ENCODE data around the gene TBC1D22A. TPM values are rescaled to one million over a fixed set of nuclear protein-coding genes. Genes with fewer than 3 reads are reported as not detected.

TBC1D22A gene
- polyA plus RNA-seq, 1 of the 3 experiments (the other 2 are of a cell fraction): 16.5 TPM

DNA sequence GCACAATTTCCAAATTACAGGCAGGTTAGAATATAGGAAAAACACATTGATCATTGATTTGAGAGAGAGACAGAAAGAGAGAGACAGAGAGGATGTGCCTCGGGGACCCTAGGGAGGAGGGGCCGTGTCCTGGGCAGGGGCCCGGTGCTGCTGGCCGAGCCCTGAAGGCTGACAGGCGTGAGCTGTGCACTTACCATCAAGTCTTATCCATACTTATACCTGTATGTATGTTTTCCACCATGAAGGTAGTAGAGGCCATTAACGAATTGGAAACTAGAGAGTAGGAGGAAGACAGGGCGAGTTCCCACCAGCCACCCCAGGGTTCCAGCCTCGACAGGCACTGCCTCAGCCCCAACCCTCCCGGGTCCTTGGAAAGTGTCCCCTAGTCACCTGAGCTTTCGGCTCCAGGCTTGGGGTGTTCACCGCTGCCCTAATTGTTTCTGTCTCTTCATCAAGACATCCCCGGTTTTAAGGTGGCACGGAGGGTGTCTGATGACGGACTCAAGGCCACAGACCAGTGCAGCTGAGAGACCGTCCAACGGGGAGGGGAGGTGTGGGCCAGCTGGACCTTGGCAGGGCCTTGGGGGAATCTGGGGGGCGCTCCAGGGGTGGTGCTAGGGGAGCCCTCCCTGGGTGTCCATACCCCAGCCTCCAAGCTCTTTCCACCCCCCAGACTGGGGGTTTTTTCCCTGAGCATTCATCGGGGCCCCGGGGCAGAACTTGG, 431.3 kb downstream of the TBC1D22A start:
- CTCF ChIA-PET: no interaction called here

DNA sequence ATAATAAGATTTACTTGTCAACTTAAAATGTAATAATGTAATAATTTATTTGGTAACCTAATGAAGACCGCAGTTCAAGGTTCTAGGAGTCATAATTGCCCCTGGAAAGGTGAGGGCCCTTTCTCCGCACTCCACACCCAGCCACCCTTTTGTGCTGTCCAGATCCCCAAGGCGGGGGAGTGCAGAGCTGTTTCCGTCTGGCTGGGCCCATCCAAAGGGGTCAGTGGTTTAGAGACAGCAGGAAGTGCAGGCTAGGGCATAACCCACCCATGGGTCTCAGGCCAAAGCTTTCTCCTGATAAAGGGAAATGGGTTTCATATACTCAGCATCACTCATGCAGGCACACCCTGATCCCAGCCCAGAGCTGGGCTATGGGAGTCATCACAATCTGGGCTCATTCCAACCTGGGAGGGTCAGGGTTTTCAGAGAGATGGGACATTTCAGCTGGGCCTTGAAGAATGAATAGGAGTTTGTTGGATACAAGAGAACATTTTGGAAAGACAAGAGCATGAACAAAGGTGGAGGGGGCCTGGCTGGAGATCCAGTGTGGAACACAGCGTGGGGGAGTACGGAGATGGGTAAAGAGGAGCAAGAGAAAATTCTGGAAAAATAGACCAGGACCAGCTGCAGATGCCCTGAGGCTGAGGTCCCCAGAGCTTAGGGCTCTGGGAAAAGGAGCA, 432.2 kb downstream of the TBC1D22A start:
- Histone ChIP-seq H3K9me3 (no peaks in the 10 kb centered on the region), H3K9ac (no peak overlapping the region), H3K4me3 (ENCODE audit: low read depth in 2 of 2, low read length in 1 of 2) (no peak overlapping the region), H2AFZ (ENCODE audit: low read depth) (no peak overlapping the region), H3K27me3 (ENCODE audit: insufficient read depth) (no peaks in the 10 kb centered on the region), H3F3A (replicated peaks; ENCODE audit: insufficient read depth) (no peaks in the 10 kb centered on the region), H3K36me3 (replicated peaks in 1 of 2; ENCODE audit: control insufficient read depth in 1 of 2, insufficient read depth in 2 of 2, low read length in 1 of 2) (no peaks in the 10 kb centered on the region), H3K27ac (ENCODE audit: low read depth in 2 of 2, low read length in 1 of 2) (no peak overlapping the region), H3K4me1 (ENCODE audit: control insufficient read depth in 1 of 2, insufficient read depth in 2 of 2, low read depth in 1 of 2, low read length in 1 of 2) (no peaks in the 10 kb centered on the region; a peak in 1 of 4 replicates), H3K9me2 (no peaks in the 10 kb centered on the region), H3K4me2 (no peak overlapping the region), H4K20me1 (ENCODE audit: insufficient read depth) (no peaks in the 10 kb centered on the region), H3K79me2 (ENCODE audit: insufficient read depth) (no peaks in the 10 kb centered on the region)
- CTCF ChIA-PET: interaction anchor here (1.3 kb wide), 1 partner anchor 391 kb away, joined by 4 read pairs; no protein-coding TSS in a partner anchor
- peak; percentile 12 for DNase-seq
- POLR2A ChIA-PET: interaction anchor here (0.7 kb wide), 1 partner anchor 170 kb away, joined by 3 read pairs; no protein-coding TSS in a partner anchor
- 75% methylated on average over 4 of the region's 6 CpGs for WGBS (ENCODE audit: low lambda C conversion rate)
- TF ChIP-seq, protein P1, sequence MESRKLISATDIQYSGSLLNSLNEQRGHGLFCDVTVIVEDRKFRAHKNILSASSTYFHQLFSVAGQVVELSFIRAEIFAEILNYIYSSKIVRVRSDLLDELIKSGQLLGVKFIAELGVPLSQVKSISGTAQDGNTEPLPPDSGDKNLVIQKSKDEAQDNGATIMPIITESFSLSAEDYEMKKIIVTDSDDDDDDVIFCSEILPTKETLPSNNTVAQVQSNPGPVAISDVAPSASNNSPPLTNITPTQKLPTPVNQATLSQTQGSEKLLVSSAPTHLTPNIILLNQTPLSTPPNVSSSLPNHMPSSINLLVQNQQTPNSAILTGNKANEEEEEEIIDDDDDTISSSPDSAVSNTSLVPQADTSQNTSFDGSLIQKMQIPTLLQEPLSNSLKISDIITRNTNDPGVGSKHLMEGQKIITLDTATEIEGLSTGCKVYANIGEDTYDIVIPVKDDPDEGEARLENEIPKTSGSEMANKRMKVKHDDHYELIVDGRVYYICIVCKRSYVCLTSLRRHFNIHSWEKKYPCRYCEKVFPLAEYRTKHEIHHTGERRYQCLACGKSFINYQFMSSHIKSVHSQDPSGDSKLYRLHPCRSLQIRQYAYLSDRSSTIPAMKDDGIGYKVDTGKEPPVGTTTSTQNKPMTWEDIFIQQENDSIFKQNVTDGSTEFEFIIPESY (IDR thresholded peaks at IDR 0.05; ENCODE audit: borderline replicate concordance, low read depth): no peak
- TF ChIP-seq NRF1 (IDR thresholded peaks at IDR 0.05; ENCODE audit: low read depth, low read length) (no peak), RCOR1 (IDR thresholded peaks at IDR 0.05; ENCODE audit: low read length) (no peak), SIN3A (IDR thresholded peaks at IDR 0.05; ENCODE audit: borderline replicate concordance, low read depth, low read length) (no peak), RAD21 (IDR thresholded peaks at IDR 0.05; ENCODE audit: low read length) (no peak), JUND (IDR thresholded peaks at IDR 0.05) (no peak)
- TF ChIP-seq, protein P2, sequence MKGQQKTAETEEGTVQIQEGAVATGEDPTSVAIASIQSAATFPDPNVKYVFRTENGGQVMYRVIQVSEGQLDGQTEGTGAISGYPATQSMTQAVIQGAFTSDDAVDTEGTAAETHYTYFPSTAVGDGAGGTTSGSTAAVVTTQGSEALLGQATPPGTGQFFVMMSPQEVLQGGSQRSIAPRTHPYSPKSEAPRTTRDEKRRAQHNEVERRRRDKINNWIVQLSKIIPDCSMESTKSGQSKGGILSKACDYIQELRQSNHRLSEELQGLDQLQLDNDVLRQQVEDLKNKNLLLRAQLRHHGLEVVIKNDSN (IDR thresholded peaks at IDR 0.05; ENCODE audit: borderline replicate concordance, low read depth): no peak
- TF ChIP-seq, protein P3, sequence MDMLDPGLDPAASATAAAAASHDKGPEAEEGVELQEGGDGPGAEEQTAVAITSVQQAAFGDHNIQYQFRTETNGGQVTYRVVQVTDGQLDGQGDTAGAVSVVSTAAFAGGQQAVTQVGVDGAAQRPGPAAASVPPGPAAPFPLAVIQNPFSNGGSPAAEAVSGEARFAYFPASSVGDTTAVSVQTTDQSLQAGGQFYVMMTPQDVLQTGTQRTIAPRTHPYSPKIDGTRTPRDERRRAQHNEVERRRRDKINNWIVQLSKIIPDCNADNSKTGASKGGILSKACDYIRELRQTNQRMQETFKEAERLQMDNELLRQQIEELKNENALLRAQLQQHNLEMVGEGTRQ (IDR thresholded peaks at IDR 0.05; ENCODE audit: borderline replicate concordance, low read depth, low read length): no peak
- TF ChIP-seq, protein P4, sequence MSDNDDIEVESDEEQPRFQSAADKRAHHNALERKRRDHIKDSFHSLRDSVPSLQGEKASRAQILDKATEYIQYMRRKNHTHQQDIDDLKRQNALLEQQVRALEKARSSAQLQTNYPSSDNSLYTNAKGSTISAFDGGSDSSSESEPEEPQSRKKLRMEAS (IDR thresholded peaks at IDR 0.05; ENCODE audit: low read depth): no peak

More for the DNA sequence above, 431.3 kb downstream of the TBC1D22A start:
- no peaks in the 10 kb centered on the region for H3K9me3 ChIP-seq
- no peak overlapping the region for H2AFZ ChIP-seq (ENCODE audit: low read depth)
- no peaks in the 10 kb centered on the region for H3K9me2 ChIP-seq
- H3K9ac ChIP-seq: no peak overlapping the region
- no peaks in the 10 kb centered on the region for H3K27me3 ChIP-seq (ENCODE audit: insufficient read depth)
- 75% methylated on average over 16 of the region's 19 CpGs for WGBS (ENCODE audit: low lambda C conversion rate)
- no peaks in the 10 kb centered on the region for H3K79me2 ChIP-seq (ENCODE audit: insufficient read depth)
- no peaks in the 10 kb centered on the region for H4K20me1 ChIP-seq (ENCODE audit: insufficient read depth)
- H3K4me3 ChIP-seq (ENCODE audit: low read depth in 2 of 2, low read length in 1 of 2): no peak overlapping the region
- no peak for TF ChIP-seq NFIC (IDR thresholded peaks at IDR 0.05; ENCODE audit: borderline replicate concordance)
- TF ChIP-seq, protein P5, sequence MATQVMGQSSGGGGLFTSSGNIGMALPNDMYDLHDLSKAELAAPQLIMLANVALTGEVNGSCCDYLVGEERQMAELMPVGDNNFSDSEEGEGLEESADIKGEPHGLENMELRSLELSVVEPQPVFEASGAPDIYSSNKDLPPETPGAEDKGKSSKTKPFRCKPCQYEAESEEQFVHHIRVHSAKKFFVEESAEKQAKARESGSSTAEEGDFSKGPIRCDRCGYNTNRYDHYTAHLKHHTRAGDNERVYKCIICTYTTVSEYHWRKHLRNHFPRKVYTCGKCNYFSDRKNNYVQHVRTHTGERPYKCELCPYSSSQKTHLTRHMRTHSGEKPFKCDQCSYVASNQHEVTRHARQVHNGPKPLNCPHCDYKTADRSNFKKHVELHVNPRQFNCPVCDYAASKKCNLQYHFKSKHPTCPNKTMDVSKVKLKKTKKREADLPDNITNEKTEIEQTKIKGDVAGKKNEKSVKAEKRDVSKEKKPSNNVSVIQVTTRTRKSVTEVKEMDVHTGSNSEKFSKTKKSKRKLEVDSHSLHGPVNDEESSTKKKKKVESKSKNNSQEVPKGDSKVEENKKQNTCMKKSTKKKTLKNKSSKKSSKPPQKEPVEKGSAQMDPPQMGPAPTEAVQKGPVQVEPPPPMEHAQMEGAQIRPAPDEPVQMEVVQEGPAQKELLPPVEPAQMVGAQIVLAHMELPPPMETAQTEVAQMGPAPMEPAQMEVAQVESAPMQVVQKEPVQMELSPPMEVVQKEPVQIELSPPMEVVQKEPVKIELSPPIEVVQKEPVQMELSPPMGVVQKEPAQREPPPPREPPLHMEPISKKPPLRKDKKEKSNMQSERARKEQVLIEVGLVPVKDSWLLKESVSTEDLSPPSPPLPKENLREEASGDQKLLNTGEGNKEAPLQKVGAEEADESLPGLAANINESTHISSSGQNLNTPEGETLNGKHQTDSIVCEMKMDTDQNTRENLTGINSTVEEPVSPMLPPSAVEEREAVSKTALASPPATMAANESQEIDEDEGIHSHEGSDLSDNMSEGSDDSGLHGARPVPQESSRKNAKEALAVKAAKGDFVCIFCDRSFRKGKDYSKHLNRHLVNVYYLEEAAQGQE (IDR thresholded peaks at IDR 0.05; ENCODE audit: low read depth, low read length): no peak
- TF ChIP-seq GATA2 (CRISPR knock-in tag; IDR thresholded peaks at IDR 0.05): no peak
- TF ChIP-seq, protein P3 (IDR thresholded peaks at IDR 0.05; ENCODE audit: borderline replicate concordance, low read depth, low read length): no peak
- no peak for TF ChIP-seq SMC3 (IDR thresholded peaks at IDR 0.05; ENCODE audit: low read depth, low read length)
- TF ChIP-seq, protein P4 (IDR thresholded peaks at IDR 0.05; ENCODE audit: low read depth): no peak
- H3F3A ChIP-seq (replicated peaks; ENCODE audit: insufficient read depth): no peaks in the 10 kb centered on the region
- POLR2A ChIA-PET: no interaction called here
- H3K4me1 ChIP-seq (ENCODE audit: control insufficient read depth in 1 of 2, insufficient read depth in 2 of 2, low read depth in 1 of 2, low read length in 1 of 2): no peaks in the 10 kb centered on the region; a peak in 1 of 4 replicates
- H3K36me3 ChIP-seq (replicated peaks in 1 of 2; ENCODE audit: control insufficient read depth in 1 of 2, insufficient read depth in 2 of 2, low read length in 1 of 2): no peaks in the 10 kb centered on the region
- no peak overlapping the region for H3K27ac ChIP-seq (ENCODE audit: low read depth in 2 of 2, low read length in 1 of 2)
- DNase-seq: no peak
- no peak overlapping the region for H3K4me2 ChIP-seq
